Right lobe of liver (tissue), 4 donors: ENCODE data around the gene OR52N5.

Experiments
- POLR2A ChIP-seq: fragments of 450-650 bp; IDR thresholded peaks from one replicate; pipeline ENCODE4 v1.6.1; 2017; ENCODE audit warnings: antibody characterized with exemption, mild to moderate bottlenecking
- TF ChIP-seq, protein P1 (sequence below), 4 donors: fragments of 200-600 bp in 3 of 4; fragments of 450-650 bp in 1 of 4; IDR thresholded peaks; one replicate each; pipeline versions ENCODE4 v1.5.1 to v1.8.0; 2016 to 2022; ENCODE audit warnings: antibody characterized with exemption in 4 of 4, mild to moderate bottlenecking in 2 of 4
- donor health status: DM: no; HTN: no; CAD: no.
- donor health status: DM: no; HTN: no; CAD: no.
- donor health status: DM: no; HTN: yes; CAD: no.

- TF ChIP-seq, protein P1, sequence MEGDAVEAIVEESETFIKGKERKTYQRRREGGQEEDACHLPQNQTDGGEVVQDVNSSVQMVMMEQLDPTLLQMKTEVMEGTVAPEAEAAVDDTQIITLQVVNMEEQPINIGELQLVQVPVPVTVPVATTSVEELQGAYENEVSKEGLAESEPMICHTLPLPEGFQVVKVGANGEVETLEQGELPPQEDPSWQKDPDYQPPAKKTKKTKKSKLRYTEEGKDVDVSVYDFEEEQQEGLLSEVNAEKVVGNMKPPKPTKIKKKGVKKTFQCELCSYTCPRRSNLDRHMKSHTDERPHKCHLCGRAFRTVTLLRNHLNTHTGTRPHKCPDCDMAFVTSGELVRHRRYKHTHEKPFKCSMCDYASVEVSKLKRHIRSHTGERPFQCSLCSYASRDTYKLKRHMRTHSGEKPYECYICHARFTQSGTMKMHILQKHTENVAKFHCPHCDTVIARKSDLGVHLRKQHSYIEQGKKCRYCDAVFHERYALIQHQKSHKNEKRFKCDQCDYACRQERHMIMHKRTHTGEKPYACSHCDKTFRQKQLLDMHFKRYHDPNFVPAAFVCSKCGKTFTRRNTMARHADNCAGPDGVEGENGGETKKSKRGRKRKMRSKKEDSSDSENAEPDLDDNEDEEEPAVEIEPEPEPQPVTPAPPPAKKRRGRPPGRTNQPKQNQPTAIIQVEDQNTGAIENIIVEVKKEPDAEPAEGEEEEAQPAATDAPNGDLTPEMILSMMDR (IDR thresholded peaks at IDR 0.05), result no peak
- no peak for TF ChIP-seq POLR2A
Measured at GRCh38 chr11:5736396-5736795, 46.8 kb downstream of the OR52N5 start, which contains the start of gene OR56B1.
